ENCODE results near the gene P2RY4.

DNA sequence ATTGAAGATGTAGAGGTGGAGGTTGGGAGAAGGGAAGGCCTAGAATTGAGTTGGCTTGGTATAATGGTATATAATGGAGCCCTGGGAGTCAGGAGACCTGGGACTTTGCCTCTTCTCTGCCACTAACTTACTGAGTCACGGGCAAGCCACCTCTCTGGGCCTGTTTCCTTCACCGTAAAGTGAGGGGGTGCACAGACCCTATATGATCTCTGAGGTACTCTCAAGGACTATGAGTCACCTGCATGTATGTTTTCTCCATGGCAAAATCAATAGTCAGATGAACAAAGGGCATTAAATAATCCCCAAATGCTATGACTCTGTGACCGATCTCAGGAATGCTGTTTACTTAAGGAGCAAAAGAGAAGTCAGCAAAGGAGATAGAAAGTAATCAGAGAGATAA lies 5.1 kb downstream of the P2RY4 start:
- TF ChIP-seq, protein P1, sequence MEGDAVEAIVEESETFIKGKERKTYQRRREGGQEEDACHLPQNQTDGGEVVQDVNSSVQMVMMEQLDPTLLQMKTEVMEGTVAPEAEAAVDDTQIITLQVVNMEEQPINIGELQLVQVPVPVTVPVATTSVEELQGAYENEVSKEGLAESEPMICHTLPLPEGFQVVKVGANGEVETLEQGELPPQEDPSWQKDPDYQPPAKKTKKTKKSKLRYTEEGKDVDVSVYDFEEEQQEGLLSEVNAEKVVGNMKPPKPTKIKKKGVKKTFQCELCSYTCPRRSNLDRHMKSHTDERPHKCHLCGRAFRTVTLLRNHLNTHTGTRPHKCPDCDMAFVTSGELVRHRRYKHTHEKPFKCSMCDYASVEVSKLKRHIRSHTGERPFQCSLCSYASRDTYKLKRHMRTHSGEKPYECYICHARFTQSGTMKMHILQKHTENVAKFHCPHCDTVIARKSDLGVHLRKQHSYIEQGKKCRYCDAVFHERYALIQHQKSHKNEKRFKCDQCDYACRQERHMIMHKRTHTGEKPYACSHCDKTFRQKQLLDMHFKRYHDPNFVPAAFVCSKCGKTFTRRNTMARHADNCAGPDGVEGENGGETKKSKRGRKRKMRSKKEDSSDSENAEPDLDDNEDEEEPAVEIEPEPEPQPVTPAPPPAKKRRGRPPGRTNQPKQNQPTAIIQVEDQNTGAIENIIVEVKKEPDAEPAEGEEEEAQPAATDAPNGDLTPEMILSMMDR (IDR thresholded peaks at IDR 0.05; ENCODE audit: poor library complexity, severe bottlenecking) = no peak
- TF ChIP-seq EZH2 (IDR thresholded peaks at IDR 0.05; ENCODE audit: borderline replicate concordance, insufficient read depth, low read length, poor library complexity, severe bottlenecking) (no peak), EP300 (conservative IDR thresholded peaks at IDR 0.05; ENCODE audit: poor library complexity, severe bottlenecking) (no peak), RAD21 (conservative IDR thresholded peaks at IDR 0.05) (no peak), MXI1 (conservative IDR thresholded peaks at IDR 0.05; ENCODE audit: poor library complexity, severe bottlenecking) (no peak), TAF1 (IDR thresholded peaks at IDR 0.05; ENCODE audit: low read depth) (no peak), SMC3 (conservative IDR thresholded peaks at IDR 0.05; ENCODE audit: poor library complexity) (no peak), POLR2AphosphoS5 (IDR thresholded peaks at IDR 0.05) (no peak)

All from neural cell (in vitro differentiated cells).